Ovary (tissue), 9 donors: ENCODE results near the gene SORCS3. TPM values are rescaled to one million over a fixed set of nuclear protein-coding genes. Genes with fewer than 3 reads are reported as not detected.

Experiments used
- DNase-seq, 5 donors: peaks; one replicate each; pipeline ENCODE4 v3.0.0-alpha.2; 2019 to 2020
- H3K27ac ChIP-seq, 2 donors: fragments of 200-600 bp; one replicate each; pipeline versions ENCODE4 v1.5.1 to v1.8.0; 2019 to 2022
- H3K27me3 ChIP-seq: fragments of 200-600 bp; one replicate; pipeline ENCODE4 v1.8.0; 2022
- H3K36me3 ChIP-seq: fragments of 200-600 bp; sonication (generic); one replicate; pipeline ENCODE4 v1.5.1; 2019
- H3K4me1 ChIP-seq: one replicate; pipeline ENCODE4 v1.8.1; 2013; ENCODE audit warnings: mild to moderate bottlenecking, moderate library complexity; ENCODE audit not compliant: insufficient read depth
- H3K4me3 ChIP-seq: fragments of 200-600 bp; sonication (generic); one replicate; pipeline ENCODE4 v1.5.1; 2017
- H3K9me3 ChIP-seq, 2 donors: fragments of 200-600 bp in 1 of 2; sonication (generic) in 1 of 2; one replicate each; pipeline versions ENCODE4 v1.5.1 to v1.8.1; 2013 to 2019; ENCODE audit warnings: mild to moderate bottlenecking in 1 of 2, moderate library complexity in 1 of 2
- CTCF ChIP-seq, 3 donors: fragments of 450-650 bp in 2 of 3; fragments of 200-600 bp in 1 of 3; IDR thresholded peaks; one replicate each; pipeline versions ENCODE4 v1.5.1 to v1.8.0; 2016 to 2022; ENCODE audit warnings: antibody characterized with exemption in 3 of 3, mild to moderate bottlenecking in 1 of 3
- EP300 ChIP-seq: sonication (generic); formaldehyde crosslinking; IDR thresholded peaks from one replicate; pipeline ENCODE4 v1.6.1; 2017; ENCODE audit warnings: antibody characterized with exemption
- POLR2A ChIP-seq: fragments of 450-650 bp; IDR thresholded peaks from one replicate; pipeline ENCODE4 v1.6.1; 2017; ENCODE audit warnings: antibody characterized with exemption, mild to moderate bottlenecking, moderate library complexity
- WGBS, 3 donors: extraction: QIAGEN DNeasy Blood & Tissue Kit in 1 of 3; methylation state at CpG; one replicate each; pipeline versions ENCODE4 v1.1.5 to v1.1.7; 2013 to 2017; 5-methylcytosine and 5-hydroxymethylcytosine counted together
- intact Hi-C, 4 donors: fragments of 100-400 bp; cut with DNase I; formaldehyde crosslinking; loops; one replicate each; pipeline versions ENCODE4 v1.11.0 to v1.15.1; 2022 to 2023
- polyA plus RNA-seq, 2 donors: library from polyadenylated mRNA; stranded (reverse); fragments of 200-250 nt in 1 of 2; fragments of 350-450 nt in 1 of 2; fragmentation: Illumina TruSeq in 1 of 2; extraction: RNeasy Lipid Tissue Mini Kit (QIAGEN cat#74804) in 1 of 2; gene quantifications; one replicate each; pipeline ENCODE4 v1.2.3, GENCODE V29; 2013 to 2014
- total RNA-seq, 7 donors: library from RNA; depleted of rRNA in 2 of 7; stranded (reverse); fragments of >200 nt in 2 of 7; fragmentation: NEBNext Ultra II Directional in 3 of 7; extraction: Animal tissue kit (Norgen Biotek cat#: 25700) in 3 of 7; gene quantifications; one replicate each; pipeline versions ENCODE4 v1.1.0 to v1.2.4, GENCODE V29; 2016 to 2023
- donor health status: DM: no; HTN: no; CAD: no; lungs with moderate emphysema.
- donor health status: DM: no; HTN: no; CAD: no.
- donor health status: Bipolar disorder and iron deficiency.
- donor health status: DM: yes; HTN: yes; CAD: no.
- donor health status: DM: no; HTN: no; CAD: no.
- donor health status: DM: yes; HTN: yes; CAD: no.

Gene SORCS3
- total and polyA plus RNA-seq, 9 donors, result 0.07 to 4.5 (median 0.79) TPM; not detected in 1

DNA sequence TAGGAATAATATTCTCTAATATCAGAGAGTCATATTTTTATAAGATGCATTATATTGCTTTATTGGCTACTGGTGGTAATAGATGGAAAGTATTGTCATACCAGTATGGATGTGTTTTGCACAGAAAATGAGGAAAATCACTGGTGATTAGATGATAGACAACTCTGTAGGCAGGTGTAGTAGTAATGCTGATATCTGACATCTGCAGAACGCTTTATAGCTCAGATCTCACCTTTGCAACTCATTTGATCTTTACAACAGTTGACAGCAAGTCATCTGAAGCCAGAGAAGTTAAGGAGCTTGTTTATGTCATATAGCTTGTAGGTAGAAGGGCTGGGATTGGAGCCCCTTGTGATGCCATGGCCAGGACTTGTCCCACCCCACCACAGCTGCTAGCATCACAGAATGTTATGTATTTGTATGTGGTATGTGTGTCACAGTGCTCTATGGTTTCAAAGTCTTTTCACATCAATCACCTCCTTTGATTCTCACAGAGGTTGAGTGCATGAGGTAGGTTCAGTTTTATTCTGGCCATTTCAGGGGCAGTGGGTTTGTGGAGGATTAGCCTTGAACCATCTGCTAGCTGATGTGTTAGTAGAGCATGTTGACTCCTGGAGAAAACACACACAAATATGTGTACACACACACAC, 140.0 kb downstream of the SORCS3 start:
- TF ChIP-seq EP300 (no peak), POLR2A (no peak), CTCF (IDR thresholded peaks at IDR 0.05) (no peak)
- 62 to 83% (median 67%) methylated on average over 1 of the region's 1 CpG for WGBS, 3 donors
- Histone ChIP-seq H3K4me1 (no peaks in the 10 kb centered on the region), H3K27ac (no peak overlapping the region), H3K27me3 (no peaks in the 10 kb centered on the region), H3K4me3 (no peak overlapping the region), H3K36me3 (no peaks in the 10 kb centered on the region), H3K9me3 (no peaks in the 10 kb centered on the region)
- intact Hi-C loops, result no loop called here
- no peak for DNase-seq

DNA sequence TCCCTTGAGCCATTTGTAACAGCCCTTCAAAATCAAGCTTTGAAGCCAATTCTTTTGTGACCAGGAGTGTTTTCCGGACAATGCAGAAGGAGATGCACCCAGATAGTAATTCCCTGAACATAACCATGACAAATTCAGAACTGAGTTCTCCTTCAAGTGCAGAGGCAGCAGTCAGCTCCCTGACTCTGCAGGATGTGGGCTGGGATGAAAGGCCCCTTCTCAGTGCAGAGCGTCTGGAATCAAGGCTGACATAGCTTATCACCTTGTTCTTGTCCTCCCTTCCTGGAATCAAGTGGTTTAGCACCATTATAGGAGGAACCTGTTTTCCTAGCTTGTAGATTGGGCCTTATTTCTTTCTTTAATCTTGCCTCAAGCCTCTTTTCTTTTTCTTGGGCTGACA, 143.4 kb downstream of the SORCS3 start:
- Histone ChIP-seq H3K9me3 (no peaks in the 10 kb centered on the region), H3K27me3 (no peaks in the 10 kb centered on the region), H3K27ac (no peak overlapping the region), H3K4me3 (no peak overlapping the region), H3K36me3 (no peaks in the 10 kb centered on the region), H3K4me1 (no peaks in the 10 kb centered on the region)
- 43 to 73% (median 47%) methylated on average over 2 of the region's 2 CpGs for WGBS, 3 donors
- TF ChIP-seq POLR2A (no peak), CTCF (IDR thresholded peaks at IDR 0.05) (no peak), EP300 (no peak)
- intact Hi-C loops, result no loop called here
- no peak for DNase-seq

DNA sequence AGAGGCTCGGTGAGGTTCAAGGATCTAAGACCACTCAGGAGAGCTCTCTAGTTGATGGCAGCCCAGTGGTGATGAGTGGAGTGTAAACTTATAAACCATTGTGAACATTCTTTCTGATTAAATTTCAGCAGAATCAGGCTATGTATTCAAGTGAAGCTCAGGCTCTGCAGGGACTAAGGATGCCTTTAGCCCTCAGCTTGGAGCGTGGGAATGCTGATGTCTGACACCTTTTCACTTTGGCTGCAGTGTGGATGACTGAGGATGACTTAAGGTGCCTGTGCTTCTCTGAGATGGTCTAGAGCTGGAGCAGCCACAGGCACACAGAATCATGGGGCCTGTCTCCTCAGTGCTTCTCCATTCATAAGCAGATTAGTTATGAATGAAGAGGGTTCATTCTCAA, 150.4 kb downstream of the SORCS3 start:
- Histone ChIP-seq H3K36me3 (no peaks in the 10 kb centered on the region), H3K4me1 (no peaks in the 10 kb centered on the region), H3K4me3 (no peak overlapping the region), H3K27me3 (no peaks in the 10 kb centered on the region), H3K27ac (no peak overlapping the region), H3K9me3 (no peaks in the 10 kb centered on the region)
- DNase-seq, result no peak
- TF ChIP-seq EP300, result no peak
- TF ChIP-seq POLR2A, result no peak
- TF ChIP-seq CTCF (IDR thresholded peaks at IDR 0.05), result no peak
- 79 to 93% (median 83%) methylated on average over 2 of the region's 2 CpGs for WGBS, 3 donors
- intact Hi-C loops, result no loop called here

- no peak for TF ChIP-seq POLR2A
- no peak for TF ChIP-seq EP300
- no peak for TF ChIP-seq CTCF (IDR thresholded peaks at IDR 0.05)
- Histone ChIP-seq H3K4me3 (no peak overlapping the region), H3K27me3 (no peaks in the 10 kb centered on the region), H3K27ac (no peak overlapping the region), H3K36me3 (no peaks in the 10 kb centered on the region), H3K9me3 (no peaks in the 10 kb centered on the region), H3K4me1 (no peaks in the 10 kb centered on the region)
- DNase-seq, result no peak
- intact Hi-C loops, result no loop called here
- WGBS, 3 donors, result 87 to 96% (median 88%) methylated on average over 3 of the region's 3 CpGs
Observed at GRCh38 chr10:104795411-104795810, 154.3 kb downstream of the SORCS3 start.
